ENCODE measurements around the gene CDC6. TPM values are rescaled to one million over a fixed set of nuclear protein-coding genes. Genes with fewer than 3 reads are reported as not detected.

The CDC6 gene
- total RNA-seq, 1 donor from 2014 or later, result 1.1 TPM

- intact Hi-C loops (cut with DNase I), result loop anchor here (10.0 kb wide), 1 partner anchor 248 kb away; no protein-coding TSS in a partner anchor
- DNase-seq, result no peak
These were observed 19.5 kb downstream of the CDC6 start for GRCh38 chr17:40307001-40307730.

DNA sequence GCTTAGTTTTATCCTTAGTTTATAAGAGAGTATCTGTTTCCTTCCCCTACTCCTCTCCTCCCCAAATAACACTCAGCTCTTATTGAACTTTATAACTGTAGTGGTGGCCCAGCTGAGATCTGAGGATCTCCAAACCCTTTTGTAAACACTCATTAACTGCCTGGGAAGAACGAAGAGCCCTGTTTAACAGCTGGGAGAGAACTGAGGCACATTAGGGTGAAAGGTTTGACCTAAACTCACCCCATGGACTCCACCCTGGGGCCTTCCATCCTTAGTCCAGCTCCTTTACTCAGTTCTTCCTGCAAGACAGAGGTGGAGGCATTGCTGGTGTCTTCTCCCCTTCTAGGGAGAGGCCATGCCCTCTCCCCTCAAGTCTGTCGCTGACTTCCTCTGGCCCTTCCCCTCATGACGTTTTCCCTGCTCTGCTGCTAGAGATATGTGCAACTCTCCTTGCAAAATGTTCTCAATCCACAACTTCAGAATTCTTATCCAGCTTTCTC is 20.1 kb downstream of the CDC6 start:
- DNase-seq (no peak), ATAC-seq (ENCODE audit: poor library complexity) (no peak)
- intact Hi-C loops (cut with DNase I), result loop anchor here (10.0 kb wide), 1 partner anchor 247 kb away; no protein-coding TSS in a partner anchor

More at GRCh38 chr17:40307001-40307730, 19.5 kb downstream of the CDC6 start:
- no peak for ATAC-seq (ENCODE audit: poor library complexity)

- ATAC-seq (ENCODE audit: poor library complexity) (peak; percentile 46), DNase-seq (peak; percentile 76)
- intact Hi-C loops (cut with DNase I), result loop anchor here (10.0 kb wide), 1 partner anchor 246 kb away; no protein-coding TSS in a partner anchor
These were observed 21.6 kb downstream of the CDC6 start, which contains the start of gene RARA for GRCh38 chr17:40309031-40309948. Gene RARA, plus strand, starts transcription at chr17:40309180. Its CDS starts 22,039 bp downstream, at chr17:40331219.

DNA sequence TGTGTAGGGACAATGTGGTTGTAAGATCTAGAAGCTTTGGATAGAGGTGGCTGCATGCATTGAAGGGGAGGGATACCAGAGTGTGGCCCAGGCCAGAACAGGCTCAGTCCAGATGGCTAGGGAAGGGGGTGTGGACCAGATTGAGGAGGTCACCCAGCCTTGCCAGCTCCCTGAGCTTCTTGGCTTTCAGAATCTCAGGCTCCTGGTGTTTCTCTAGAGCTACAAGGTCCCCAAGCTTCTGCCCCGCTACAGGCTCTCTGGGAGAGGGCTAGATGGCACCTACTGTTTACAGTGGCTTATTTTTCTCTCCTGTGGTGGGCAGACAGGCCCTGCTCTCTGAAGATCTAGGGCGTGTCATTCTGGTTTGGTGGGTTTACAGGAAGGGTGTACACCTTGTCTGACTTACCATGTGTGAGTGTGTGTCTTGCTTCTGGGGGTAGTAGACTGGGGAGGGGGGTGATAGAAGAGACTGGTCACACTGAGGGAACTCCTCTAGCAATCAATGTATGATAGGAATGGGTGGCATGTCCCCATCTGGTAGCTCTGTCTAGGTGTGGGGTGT is 22.4 kb downstream of the CDC6 start:
- DNase-seq (no peak), ATAC-seq (ENCODE audit: poor library complexity) (no peak)
- intact Hi-C loops (cut with DNase I), result loop anchor here (10.0 kb wide), 1 partner anchor 245 kb away; no protein-coding TSS in a partner anchor

GRCh38 chr17:40310882-40311391 is 23.3 kb downstream of the CDC6 start:
- intact Hi-C loops (cut with DNase I), result no loop called here
- no peak for DNase-seq
- peak; percentile 66 for ATAC-seq (ENCODE audit: poor library complexity)

- ATAC-seq (ENCODE audit: poor library complexity) (peak; percentile 24), DNase-seq (peak; percentile 81)
- intact Hi-C loops (cut with DNase I), result no loop called here
These were observed 23.9 kb downstream of the CDC6 start for GRCh38 chr17:40311575-40311974.

GRCh38 chr17:40312131-40312731 is 24.6 kb downstream of the CDC6 start:
- intact Hi-C loops (cut with DNase I), result no loop called here
- ATAC-seq (ENCODE audit: poor library complexity) (peak; percentile 60), DNase-seq (no peak)

DNA sequence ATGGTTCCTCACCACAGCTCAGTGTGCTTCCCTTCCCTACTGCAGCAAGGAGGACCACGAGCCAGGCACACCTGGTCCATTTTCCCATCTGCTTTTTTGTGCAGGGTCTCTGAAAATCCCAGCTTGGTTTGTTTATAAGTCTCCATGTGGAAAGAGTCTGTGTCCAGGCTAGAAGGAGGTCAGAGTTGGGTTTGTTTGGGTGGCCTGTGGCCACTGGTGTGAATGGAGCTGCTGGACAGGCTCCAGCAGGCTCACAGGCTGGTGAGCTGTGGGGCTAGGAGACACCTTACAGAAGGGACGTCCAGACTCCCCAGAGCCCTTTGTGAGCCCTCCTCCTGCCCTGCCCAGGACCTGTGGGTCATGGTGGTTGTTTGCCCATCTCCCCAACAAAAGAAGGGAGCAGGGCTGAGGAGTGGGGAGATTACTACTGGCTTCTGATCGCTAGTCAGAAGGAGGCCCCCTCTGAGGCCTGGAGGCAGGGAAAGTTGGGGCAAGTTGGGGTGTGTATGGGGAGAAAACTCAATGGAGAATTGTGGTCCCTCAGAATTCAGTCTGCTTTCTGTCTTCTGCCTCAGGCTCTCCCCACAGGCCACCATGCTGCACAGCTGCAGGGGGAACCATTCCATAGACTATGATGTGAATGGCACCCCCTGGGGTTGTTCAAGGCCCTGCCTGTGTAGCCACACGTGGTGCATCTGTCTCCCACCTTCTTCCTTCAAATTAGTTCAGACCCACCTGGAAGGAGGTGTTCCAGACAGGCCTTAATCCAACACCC is 25.4 kb downstream of the CDC6 start:
- intact Hi-C loops (cut with DNase I), result no loop called here
- DNase-seq, result no peak
- ATAC-seq (ENCODE audit: poor library complexity), result no peak

- intact Hi-C loops (cut with DNase I), result no loop called here
- DNase-seq, result no peak
- ATAC-seq (ENCODE audit: poor library complexity), result no peak
These were observed 26.2 kb downstream of the CDC6 start for GRCh38 chr17:40313668-40314583.

DNA sequence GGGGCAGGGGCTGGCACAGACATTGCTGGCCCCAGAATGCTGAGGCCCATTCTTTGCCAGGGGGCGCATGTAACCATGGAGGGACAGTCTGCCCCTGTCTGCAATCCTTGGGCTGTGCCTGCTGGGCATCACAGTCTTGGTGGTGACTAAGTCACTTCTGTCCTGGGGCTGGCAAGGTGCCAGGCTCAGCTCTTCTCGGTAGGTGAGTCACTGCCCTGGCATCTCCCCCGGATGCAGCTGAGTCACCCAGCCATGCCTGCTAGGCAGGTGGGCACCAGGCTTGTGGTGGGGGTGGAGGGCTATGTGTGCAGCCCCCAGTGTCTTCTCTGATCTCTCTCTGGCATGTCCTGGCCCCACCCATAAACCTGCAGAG is 26.9 kb downstream of the CDC6 start:
- no peak for ATAC-seq (ENCODE audit: poor library complexity)
- intact Hi-C loops (cut with DNase I), result no loop called here

GRCh38 chr17:40315206-40315605 is 27.5 kb downstream of the CDC6 start:
- intact Hi-C loops (cut with DNase I), result no loop called here
- no peak for DNase-seq

More for the DNA sequence above, 26.9 kb downstream of the CDC6 start:
- DNase-seq, result peak; percentile 93

GRCh38 chr17:40315678-40316570 is 28.2 kb downstream of the CDC6 start:
- intact Hi-C loops (cut with DNase I), result no loop called here
- ATAC-seq (ENCODE audit: poor library complexity), result no peak
- no peak for DNase-seq

More at GRCh38 chr17:40315206-40315605, 27.5 kb downstream of the CDC6 start:
- no peak for ATAC-seq (ENCODE audit: poor library complexity)

GRCh38 chr17:40316571-40317344 is 29.1 kb downstream of the CDC6 start:
- ATAC-seq (ENCODE audit: poor library complexity), result peak; percentile 18
- intact Hi-C loops (cut with DNase I), result no loop called here

DNA sequence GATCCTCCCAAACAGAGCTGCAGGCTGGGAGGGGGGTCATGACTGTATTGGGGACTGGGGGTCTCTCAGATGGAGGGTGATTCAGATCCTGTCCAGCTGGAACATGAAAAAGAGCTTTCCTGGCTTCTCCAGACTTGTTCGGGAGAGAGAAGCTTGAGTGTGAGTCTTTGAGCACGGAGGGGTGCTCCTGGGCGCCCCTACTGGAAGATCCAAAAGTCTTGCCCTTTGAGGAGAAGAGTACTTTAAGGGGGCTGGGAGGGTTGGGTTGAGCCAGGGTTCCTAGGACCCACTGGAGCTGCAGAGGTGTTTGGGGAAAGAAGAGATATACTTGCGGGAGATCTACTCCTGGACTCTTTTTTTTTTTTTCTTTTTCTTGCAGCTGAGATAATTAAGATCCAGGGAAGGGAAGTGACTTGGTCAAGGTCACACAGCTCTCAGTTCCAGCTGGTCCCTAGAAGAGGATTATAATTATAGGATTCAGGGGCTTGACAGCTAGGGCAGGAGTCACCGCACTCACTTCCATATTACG is 29.7 kb downstream of the CDC6 start:
- peak; percentile 21 for ATAC-seq (ENCODE audit: poor library complexity)
- intact Hi-C loops (cut with DNase I), result no loop called here
- DNase-seq, result no peak

More at GRCh38 chr17:40316571-40317344, 29.1 kb downstream of the CDC6 start:
- DNase-seq, result peak; percentile 82

Data from Right ventricle myocardium superior (tissue), 1 donor.